LNCaP clone FGC (cell line): ENCODE results near the gene SOWAHC.

ENCODE experiments used
- DNase-seq: peaks from one replicate; pipeline ENCODE4 v3.0.0-alpha.2; 2011; ENCODE audit warnings: low read depth
- H3K4me3 ChIP-seq: 2 replicates; pipeline ENCODE4 v1.5.1; 2011; ENCODE audit warnings: mild to moderate bottlenecking, low read depth, low read length, control low read depth
- CTCF ChIP-seq: IDR thresholded peaks from 2 replicates; pipeline ENCODE4 v1.5.1; 2012; ENCODE audit warnings: mild to moderate bottlenecking; ENCODE audit not compliant: control insufficient read depth, insufficient read depth; ENCODE audit errors: extremely low read depth

The SOWAHC gene

GRCh38 chr2:109592905-109593304 lies 21.3 kb upstream of the SOWAHC start:
- no peak for TF ChIP-seq CTCF
- H3K4me3 ChIP-seq = no peak overlapping the region
- no peak for DNase-seq

GRCh38 chr2:109594246-109594885 lies 19.8 kb upstream of the SOWAHC start:
- no peak for DNase-seq
- TF ChIP-seq CTCF = no peak
- H3K4me3 ChIP-seq = no peak overlapping the region

- TF ChIP-seq CTCF = no peak
- DNase-seq = no peak
- H3K4me3 ChIP-seq = no peak overlapping the region
These were observed 18.5 kb upstream of the SOWAHC start for GRCh38 chr2:109595644-109596043.

GRCh38 chr2:109597283-109597682 lies 16.9 kb upstream of the SOWAHC start:
- TF ChIP-seq CTCF = no peak
- no peak overlapping the region for H3K4me3 ChIP-seq
- no peak for DNase-seq

- DNase-seq = no peak
- TF ChIP-seq CTCF = no peak
- H3K4me3 ChIP-seq = no peak overlapping the region
These were observed 12.4 kb upstream of the SOWAHC start for GRCh38 chr2:109601783-109602182.

GRCh38 chr2:109602617-109603188 lies 11.5 kb upstream of the SOWAHC start:
- H3K4me3 ChIP-seq = no peak overlapping the region
- DNase-seq = no peak
- no peak for TF ChIP-seq CTCF

GRCh38 chr2:109604597-109604996 lies 9.6 kb upstream of the SOWAHC start:
- no peak for DNase-seq
- H3K4me3 ChIP-seq = no peak overlapping the region
- TF ChIP-seq CTCF = no peak
